NCI-H2107 treated with DMSO at 0.1 percent for 48 hours (cell line): ENCODE results near the gene FAM20A.

Source experiments
- DNase-seq: peaks from one replicate; lab custom pipeline; 2025; ENCODE audit not compliant: unreplicated experiment; lab: John Stamatoyannopoulos, UW

FAM20A gene

DNA sequence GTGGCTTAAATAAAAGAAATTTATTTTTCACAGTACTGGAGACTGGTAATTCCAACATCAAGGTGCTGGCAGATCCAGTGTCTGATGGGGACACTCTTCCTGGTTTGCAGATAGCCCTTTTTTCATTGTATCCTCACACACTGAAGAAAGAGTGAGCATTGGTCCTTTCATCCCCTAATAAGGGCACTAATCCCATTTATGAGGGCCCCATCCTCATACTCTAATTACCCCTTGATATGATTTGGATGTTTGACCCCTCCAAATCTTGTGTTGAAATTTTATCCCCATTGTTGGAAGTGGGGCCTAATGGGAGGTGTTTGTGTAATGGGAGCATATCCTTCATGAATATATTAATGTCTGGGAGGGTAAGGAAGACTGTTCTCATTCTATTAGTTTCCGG lies 9.4 kb upstream of the FAM20A start:
- DNase-seq: no peak

- no peak for DNase-seq
These were observed 7.5 kb upstream of the FAM20A start for GRCh38 chr17:68608515-68609130.

- DNase-seq: no peak
These were observed 5.5 kb upstream of the FAM20A start for GRCh38 chr17:68606451-68607307.

DNA sequence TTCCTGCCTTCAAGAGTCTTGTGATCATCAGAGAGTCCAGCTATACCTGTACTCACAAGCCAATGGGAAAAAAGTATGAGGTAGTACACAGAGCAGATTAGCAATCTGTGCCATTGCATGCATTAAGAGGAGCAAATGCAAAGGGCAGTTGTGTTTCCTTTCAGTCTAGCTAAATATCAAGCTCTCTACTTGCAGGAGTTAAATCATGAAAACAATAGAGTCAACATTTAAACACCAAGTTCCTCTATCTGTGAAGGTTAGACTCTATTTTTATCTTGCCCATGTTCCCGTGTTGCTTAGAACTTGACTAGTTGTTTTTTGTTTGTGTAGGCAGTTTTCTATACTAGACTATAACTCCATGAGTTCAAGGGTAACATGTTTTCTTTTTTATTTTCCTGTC lies 4.7 kb upstream of the FAM20A start:
- no peak for DNase-seq

DNA sequence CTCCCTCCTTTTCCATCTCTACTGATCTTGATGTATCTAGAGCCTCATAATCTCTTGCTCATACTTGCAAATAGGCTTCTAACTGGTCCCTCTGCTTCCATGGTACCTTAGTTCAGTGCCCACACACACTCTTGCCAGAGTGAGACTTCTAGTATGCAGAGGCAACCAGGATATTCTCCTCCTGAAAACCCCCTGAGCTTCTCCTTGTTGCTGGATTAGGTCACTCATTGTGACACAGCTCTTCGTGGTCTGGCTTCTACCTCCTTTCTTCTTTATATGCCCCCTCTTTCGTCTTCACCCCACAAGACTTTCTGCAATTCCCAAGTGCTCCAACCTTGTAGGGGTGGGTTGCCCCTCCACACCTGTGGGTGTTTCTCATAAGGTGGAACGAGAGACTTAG lies 2.5 kb upstream of the FAM20A start:
- no peak for DNase-seq

DNA sequence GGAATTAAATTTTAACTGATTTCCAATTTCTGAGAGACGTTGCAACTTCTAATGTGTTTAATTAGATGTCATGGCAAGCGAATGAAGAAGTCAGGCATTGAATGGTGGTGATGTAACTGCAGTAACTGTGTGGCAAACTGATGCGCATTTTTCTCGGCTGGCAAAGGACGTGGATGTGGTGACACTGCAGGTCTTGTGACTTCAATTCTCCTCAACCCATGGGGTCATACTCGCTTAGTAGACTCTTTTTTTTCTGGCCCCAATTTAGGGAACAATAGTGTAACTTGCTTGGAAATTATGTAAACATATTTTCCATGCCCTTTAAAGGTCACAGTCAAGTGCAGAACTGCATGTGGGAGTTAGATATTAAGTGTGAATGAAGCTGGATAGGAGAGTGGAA lies 1.9 kb upstream of the FAM20A start:
- no peak for DNase-seq

- no peak for DNase-seq
These were observed 1.1 kb upstream of the FAM20A start for GRCh38 chr17:68602289-68602688.

DNA sequence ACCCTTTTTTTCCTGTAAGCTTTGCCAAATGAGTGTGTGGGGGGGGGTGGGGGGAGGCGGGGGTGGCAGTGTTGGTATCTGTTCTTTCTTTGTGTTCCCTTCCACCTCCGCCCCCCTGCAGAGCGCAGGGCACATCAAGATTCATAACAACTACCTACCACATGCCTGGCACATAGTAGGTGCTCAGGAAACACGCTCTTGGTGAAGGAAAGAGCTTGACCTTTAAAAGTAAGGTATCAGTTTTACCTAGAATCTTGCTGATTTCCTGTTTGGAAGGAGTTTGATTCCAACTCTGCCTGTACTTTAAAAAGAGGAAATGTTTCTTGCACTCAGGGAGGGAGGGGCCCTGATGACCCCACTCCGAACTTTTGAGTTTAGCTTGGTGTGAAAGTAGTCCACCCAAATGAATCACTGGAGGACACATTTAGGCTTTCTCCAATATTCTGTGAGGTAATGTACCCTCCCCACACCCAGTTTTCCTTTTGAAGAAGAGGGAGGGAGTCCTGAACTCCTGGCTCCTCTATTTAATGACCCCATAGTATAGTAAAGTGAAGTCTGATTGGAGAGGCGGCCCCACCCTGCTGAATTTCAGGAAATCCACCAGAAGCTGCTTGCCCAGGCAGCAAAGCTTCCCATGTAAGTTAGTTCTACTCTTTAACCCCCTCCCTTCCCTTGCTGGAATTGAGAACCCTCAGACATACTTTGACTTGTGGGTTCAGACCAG lies 560 bp upstream of the FAM20A start:
- DNase-seq: no peak

GRCh38 chr17:68600067-68600930 lies 868 bp downstream of the FAM20A start:
- no peak for DNase-seq

DNA sequence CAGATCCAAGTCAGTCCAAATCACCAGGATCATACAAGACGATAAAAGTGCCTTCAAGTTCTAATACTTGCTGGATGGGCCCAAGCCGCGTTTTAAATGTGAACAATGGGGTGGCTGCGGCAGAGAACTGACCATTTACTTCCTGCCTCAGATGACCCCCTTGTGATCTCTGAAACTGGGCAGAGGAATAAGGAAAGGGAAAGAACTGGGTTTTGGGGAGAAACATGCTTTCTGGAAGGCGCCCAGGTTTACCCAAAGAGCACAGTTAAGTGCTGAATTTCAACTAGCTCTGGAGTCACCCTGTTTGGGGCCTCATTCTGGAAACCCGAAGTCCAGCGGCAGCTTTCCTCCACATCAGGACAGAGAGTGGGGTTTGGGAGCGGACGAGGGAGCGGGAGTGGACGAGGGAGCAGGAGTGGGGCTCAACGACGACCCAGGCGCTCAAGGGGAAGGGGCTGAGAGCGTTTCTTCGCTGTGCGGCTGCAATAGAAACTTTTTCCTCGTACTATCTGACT lies 1.6 kb downstream of the FAM20A start:
- DNase-seq: no peak

- DNase-seq: no peak
These were observed 2.1 kb downstream of the FAM20A start for GRCh38 chr17:68599091-68599490.

GRCh38 chr17:68598545-68598961 lies 2.6 kb downstream of the FAM20A start:
- no peak for DNase-seq

GRCh38 chr17:68598074-68598473 lies 3.1 kb downstream of the FAM20A start:
- DNase-seq: no peak

DNA sequence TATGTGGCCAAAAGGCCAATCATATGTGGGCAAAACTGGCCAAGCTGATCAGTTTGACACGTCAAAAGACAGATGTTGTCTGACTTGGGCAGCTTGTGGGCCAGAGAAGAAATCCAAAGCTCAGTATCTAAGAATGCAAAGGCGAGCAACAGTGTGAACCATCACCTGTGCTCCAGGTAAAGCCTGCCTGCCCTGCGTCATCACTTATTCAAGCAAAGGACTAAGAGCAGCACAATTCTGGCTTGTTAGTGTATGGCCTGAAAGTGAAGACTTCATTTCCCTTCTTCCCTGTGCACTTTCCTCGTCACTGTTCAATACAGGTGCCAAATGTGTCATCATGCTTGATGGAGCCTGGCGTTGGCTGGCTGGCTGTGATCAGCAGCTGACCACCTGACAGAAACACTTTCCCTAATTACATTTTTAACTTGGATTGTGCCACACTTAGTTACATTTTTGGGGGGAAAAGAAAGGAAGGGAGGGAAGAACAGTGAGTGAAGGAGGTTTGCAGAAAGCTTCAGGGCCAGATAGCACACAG lies 4.7 kb downstream of the FAM20A start:
- no peak for DNase-seq

GRCh38 chr17:68595986-68596385 lies 5.2 kb downstream of the FAM20A start:
- DNase-seq: no peak

- DNase-seq: no peak
These were observed 5.7 kb downstream of the FAM20A start for GRCh38 chr17:68595496-68595895.

GRCh38 chr17:68594552-68594951 lies 6.6 kb downstream of the FAM20A start:
- DNase-seq: no peak

GRCh38 chr17:68592682-68593641 lies 8.2 kb downstream of the FAM20A start:
- DNase-seq: peak; percentile 72

- DNase-seq: no peak
These were observed 9.2 kb downstream of the FAM20A start for GRCh38 chr17:68592009-68592408.
